ENCODE measurements around the gene ELFN1. TPM values are rescaled to one million over a fixed set of nuclear protein-coding genes. Genes with fewer than 3 reads are reported as not detected.

ELFN1 gene
- total and polyA plus RNA-seq, 9 of the 15 experiments (the other 6 are each of a cell fraction or from before 2014, with no cell fraction given): 0.04 to 0.64 (median 0.18) TPM; not detected in 2

GRCh38 chr7:1753564-1753867 lies 83.4 kb downstream of the ELFN1 start:
- H3K4me3 ChIP-seq: no peak overlapping the region

More at GRCh38 chr7:1753564-1753867, 83.4 kb downstream of the ELFN1 start:
- Histone ChIP-seq H3K4me1 (replicated peaks in 1 of 2; ENCODE audit: control insufficient read depth in 2 of 2, insufficient read depth in 2 of 2, low read length in 2 of 2) (peaks cover 0 to 27% of the 10 kb centered on the region in 2 experiments; a peak in 2 of 5 replicates), H3K9me3 (replicated peaks; ENCODE audit: control insufficient read depth, insufficient read depth, low read depth, low read length) (no peaks in the 10 kb centered on the region), H3K79me2 (ENCODE audit: control insufficient read depth, insufficient read depth, low read length) (no peaks in the 10 kb centered on the region), H3K36me3 (ENCODE audit: control insufficient read depth, insufficient read depth, low read length) (no peaks in the 10 kb centered on the region), H4K20me1 (replicated peaks; ENCODE audit: control insufficient read depth, insufficient read depth, low read length) (peaks cover 7% of the 10 kb centered on the region), H3K9ac (ENCODE audit: insufficient read depth in 1 of 2, low read depth in 2 of 2, low read length in 2 of 2) (no peak overlapping the region; a peak in 1 of 4 replicates), H3K27me3 (ENCODE audit: control insufficient read depth in 2 of 2, insufficient read depth in 2 of 2, low read length in 2 of 2) (peaks cover 34 to 78% of the 10 kb centered on the region in 2 experiments; a peak in 4 of 5 replicates), H3K9me1 (ENCODE audit: control insufficient read depth, insufficient read depth, low read length) (no peaks in the 10 kb centered on the region), H3K27ac (ENCODE audit: extremely low read depth, low read depth, low read length) (no peak overlapping the region), H2AFZ (ENCODE audit: low read depth, low read length) (peak overlapping the region; percentile 22; the same call in 1 of the 2 replicates), H3K4me2 (ENCODE audit: insufficient read depth, low read length) (peak overlapping the region; percentile 29)
- intact Hi-C loops (cut with micrococcal nuclease) (no loop called here), in situ Hi-C loops (cut with MboI) (no loop called here)
- no peak for ATAC-seq
- no TSS peak for BruUV-seq (replicated peaks)
- FAIRE-seq: no peak
- whole genome bisulfite sequencing (ENCODE audit: insufficient coverage, low coverage, missing lambda C conversion rate): 14% methylated on average over 10 of the region's 10 CpGs
- CTCF ChIA-PET (ENCODE audit: low intra/inter-chr PET ratio): no interaction called here
- TF ChIP-seq SMARCB1 (IDR thresholded peaks at IDR 0.05; ENCODE audit: insufficient read length, low read depth) (no peak), ZNF165 (CRISPR knock-in tag; IDR thresholded peaks at IDR 0.05; ENCODE audit: borderline replicate concordance) (no peak), HNRNPLL (IDR thresholded peaks at IDR 0.05; ENCODE audit: low read depth, low read length, poor library complexity, severe bottlenecking) (peak; percentile 81), FOXM1 (IDR thresholded peaks at IDR 0.05; ENCODE audit: low read depth) (no peak), FOXM1 (CRISPR knock-in tag; IDR thresholded peaks at IDR 0.05; ENCODE audit: low read depth) (no peak), ZBTB1 (CRISPR knock-in tag; IDR thresholded peaks at IDR 0.05; ENCODE audit: borderline replicate concordance, low read depth) (no peak), ZNF316 (IDR thresholded peaks at IDR 0.05) (peak; percentile 45; the same call in 1 of the 2 replicates), ZNF740 (CRISPR knock-in tag; IDR thresholded peaks at IDR 0.05) (peak; percentile 34; the same call in 1 of the 2 replicates), ZNF740 (tag; IDR thresholded peaks at IDR 0.05) (no peak), POLR3A (IDR thresholded peaks at IDR 0.05; ENCODE audit: borderline replicate concordance, extremely low read depth, insufficient read depth, insufficient read length) (no peak), C11orf30 (IDR thresholded peaks at IDR 0.05; ENCODE audit: low read depth) (peak; percentile 25; the same call in 1 of the 2 replicates), SREBF2 (CRISPR knock-in tag; IDR thresholded peaks at IDR 0.05) (no peak), ZNF212 (CRISPR knock-in tag; IDR thresholded peaks at IDR 0.05) (no peak), ARHGAP35 (IDR thresholded peaks at IDR 0.05; ENCODE audit: partially characterized antibody) (no peak)
- POLR2A ChIA-PET: no interaction called here
- DNase-seq (ENCODE audit: extremely low read depth in 1 of 4, low spot score in 3 of 4): no peak
